Osteocyte (in vitro differentiated cells): ENCODE results near the gene H1-8. TPM values are rescaled to one million over a fixed set of nuclear protein-coding genes. Genes with fewer than 3 reads are reported as not detected.
"Not testable (repeated sequence)": the region's sequence is repeated elsewhere in the genome, so short reads cannot be mapped to it uniquely, and the experiment has no call there.

Source experiments
- DNase-seq: peaks from one replicate; pipeline ENCODE4 v3.0.0; 2021; ENCODE audit warnings: mixed read lengths; ENCODE audit not compliant: unreplicated experiment; ENCODE audit errors: extremely low spot score
- H3K27ac Mint-ChIP-seq: one replicate; pipeline ENCODE4 v1.8.0; 2021; ENCODE audit warnings: mild to moderate bottlenecking, mixed read lengths; ENCODE audit not compliant: unreplicated experiment
- H3K27me3 Mint-ChIP-seq: one replicate; pipeline ENCODE4 v1.8.0; 2021; ENCODE audit warnings: mixed read lengths; ENCODE audit not compliant: unreplicated experiment
- H3K36me3 Mint-ChIP-seq: one replicate; pipeline ENCODE4 v1.8.0; 2021; ENCODE audit warnings: mixed read lengths; ENCODE audit not compliant: unreplicated experiment
- H3K4me1 Mint-ChIP-seq: one replicate; pipeline ENCODE4 v1.8.0; 2021; ENCODE audit warnings: mixed read lengths; ENCODE audit not compliant: unreplicated experiment
- H3K4me3 Mint-ChIP-seq: one replicate; pipeline ENCODE4 v1.8.0; 2021; ENCODE audit warnings: mild to moderate bottlenecking, moderate library complexity, mixed read lengths; ENCODE audit not compliant: unreplicated experiment
- H3K9me3 Mint-ChIP-seq: one replicate; pipeline ENCODE4 v1.8.0; 2021; ENCODE audit warnings: mixed read lengths; ENCODE audit not compliant: unreplicated experiment
- CTCF ChIP-seq: fragments of 200-600 bp; sonication (generic); IDR thresholded peaks from 2 replicates; pipeline ENCODE4 v1.5.0; 2021; ENCODE audit warnings: antibody characterized with exemption, mild to moderate bottlenecking, moderate library complexity
- long read RNA-seq: library from polyadenylated mRNA; unstranded; transcript quantifications from one replicate; pipeline ENCODE4 v2.0.0, GENCODE V29; 2021
- total RNA-seq: library from RNA; stranded (reverse); gene quantifications from 2 replicates; pipeline ENCODE4 v1.2.1, GENCODE V29; 2021

The H1-8 gene
- total RNA-seq, result not detected in 2 replicates
- long read RNA-seq, result 0 reads

- peaks cover 18% of the 10 kb centered on the region for H3K4me1 Mint-ChIP-seq
- DNase-seq, result no peak
- H3K27me3 Mint-ChIP-seq, result no peaks in the 10 kb centered on the region
- H3K4me3 Mint-ChIP-seq, result no peak within 1 kb of the TSS
- H3K36me3 Mint-ChIP-seq, result no peaks in the 10 kb centered on the region
- no peak within 1 kb of the TSS for H3K27ac Mint-ChIP-seq
- H3K9me3 Mint-ChIP-seq, result no peaks in the 10 kb centered on the region
- TF ChIP-seq CTCF, result no peak
Observed at GRCh38 chr3:129543156-129543790, at the start of gene H1-8. TSS of gene H1-8 (plus strand) at chr3:129543175. CDS start at chr3:129543219, 44 bp downstream.

- no peak for TF ChIP-seq CTCF
- no peak overlapping the region for H3K4me3 Mint-ChIP-seq
- no peaks in the 10 kb centered on the region for H3K27me3 Mint-ChIP-seq
- H3K4me1 Mint-ChIP-seq, result peaks cover 25% of the 10 kb centered on the region
- DNase-seq, result no peak
- peaks cover 12% of the 10 kb centered on the region for H3K36me3 Mint-ChIP-seq
- H3K9me3 Mint-ChIP-seq, result no peaks in the 10 kb centered on the region
- H3K27ac Mint-ChIP-seq, result no peak overlapping the region
Observed at GRCh38 chr3:129493206-129493605, 49.8 kb upstream of the H1-8 start.

GRCh38 chr3:129494499-129494898 lies 48.5 kb upstream of the H1-8 start:
- not testable (repeated sequence) for H3K9me3 Mint-ChIP-seq, H3K4me3 Mint-ChIP-seq, H3K27me3 Mint-ChIP-seq, DNase-seq
- Mint-ChIP-seq H3K27ac (peak overlapping the region; percentile 71), H3K4me1 (peaks cover 31% of the 10 kb centered on the region), H3K36me3 (peaks cover 12% of the 10 kb centered on the region)

- Mint-ChIP-seq H3K27ac (peak overlapping the region; percentile 71), H3K4me1 (peaks cover 31% of the 10 kb centered on the region), H3K36me3 (peaks cover 14% of the 10 kb centered on the region)
- H3K27me3 Mint-ChIP-seq, H3K9me3 Mint-ChIP-seq, DNase-seq, H3K4me3 Mint-ChIP-seq: not testable (repeated sequence)
Observed at GRCh38 chr3:129495006-129495639, 47.9 kb upstream of the H1-8 start.

- Mint-ChIP-seq H3K4me1 (peaks cover 32% of the 10 kb centered on the region), H3K36me3 (peaks cover 10% of the 10 kb centered on the region)
- H3K4me3 Mint-ChIP-seq, H3K9me3 Mint-ChIP-seq, H3K27me3 Mint-ChIP-seq, H3K27ac Mint-ChIP-seq, DNase-seq: not testable (repeated sequence)
Observed at GRCh38 chr3:129497876-129498275, 45.1 kb upstream of the H1-8 start.

GRCh38 chr3:129498603-129499488 lies 44.1 kb upstream of the H1-8 start:
- Mint-ChIP-seq H3K36me3 (peaks cover 11% of the 10 kb centered on the region), H3K4me1 (peaks cover 32% of the 10 kb centered on the region)
- H3K9me3 Mint-ChIP-seq, H3K27ac Mint-ChIP-seq, DNase-seq, H3K4me3 Mint-ChIP-seq, H3K27me3 Mint-ChIP-seq: not testable (repeated sequence)

- not testable (repeated sequence) for H3K9me3 Mint-ChIP-seq
Observed at GRCh38 chr3:129499604-129500333, 43.2 kb upstream of the H1-8 start.

More at GRCh38 chr3:129499604-129500333, 43.2 kb upstream of the H1-8 start:
- Mint-ChIP-seq H3K4me1 (peaks cover 24% of the 10 kb centered on the region), H3K36me3 (peaks cover 14% of the 10 kb centered on the region)
- not testable (repeated sequence) for H3K27ac Mint-ChIP-seq, DNase-seq, H3K4me3 Mint-ChIP-seq, H3K27me3 Mint-ChIP-seq
